ENCODE results near the gene SMARCC2. TPM values are rescaled to one million over a fixed set of nuclear protein-coding genes. Genes with fewer than 3 reads are reported as not detected.

Gene SMARCC2
- total RNA-seq, 4 donors from 2014 or later = 63.8 to 231 (median 135) TPM

DNA sequence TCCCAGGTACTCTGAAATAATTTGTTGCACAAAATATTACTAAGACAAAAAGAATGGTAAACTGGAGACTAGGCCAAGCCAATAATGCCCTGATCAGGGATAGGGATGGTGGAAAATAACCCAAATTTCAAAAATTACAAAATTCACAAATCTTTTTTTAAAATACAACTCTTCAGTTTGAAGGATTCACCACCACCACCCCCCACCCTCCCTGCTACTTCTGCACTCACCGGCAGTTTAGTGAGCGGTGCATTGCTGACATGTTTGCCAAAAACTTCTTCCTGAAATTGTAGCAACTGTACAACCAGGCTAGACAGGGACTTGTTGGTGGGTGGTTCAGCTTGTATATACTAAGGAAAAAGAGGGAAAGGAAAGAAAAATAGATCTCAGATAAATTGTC lies 2.3 kb downstream of the SMARCC2 start:
- H3K4me3 ChIP-seq = no peak overlapping the region
- 59 to 69% methylated on average over 2 of the region's 2 CpGs for WGBS, 2 donors (ENCODE audit: low coverage in 1 of 2)
- TF ChIP-seq POLR2AphosphoS5 (IDR thresholded peaks at IDR 0.05) = no peak
- no peak for TF ChIP-seq EP300 (IDR thresholded peaks at IDR 0.05; ENCODE audit: low read depth)
- H3K27me3 ChIP-seq = no peaks in the 10 kb centered on the region
- H3K4me1 ChIP-seq = peaks cover 12 to 28% (median 22%) of the 10 kb centered on the region in 4 donors
- no peaks in the 10 kb centered on the region for H3K9me3 ChIP-seq
- intact Hi-C loops (cut with DNase I; ENCODE audit: low total_unique reads) (no loop called here), in situ Hi-C loops (cut with MboI; ENCODE audit: low pct_ligation_motif_present in 1 of 4, low pct_unique_long_range_greater_than_20kb in 1 of 4, low sequenced_read_pairs in 3 of 4) (loop anchor here in 2 of 4 donors (5.0 to 10.0 kb wide), 2 partner anchors 55 to 62 kb away; partner anchors contain the start of gene ESYT1 (in 1 of the 2))
- DNase-seq = no peak
- H3K36me3 ChIP-seq = peaks cover 0 to 38% (median 18%) of the 10 kb centered on the region in 4 donors
- H3K27ac ChIP-seq = peak overlapping the region in 2 of 4 donors; percentile 15 to 99

DNA sequence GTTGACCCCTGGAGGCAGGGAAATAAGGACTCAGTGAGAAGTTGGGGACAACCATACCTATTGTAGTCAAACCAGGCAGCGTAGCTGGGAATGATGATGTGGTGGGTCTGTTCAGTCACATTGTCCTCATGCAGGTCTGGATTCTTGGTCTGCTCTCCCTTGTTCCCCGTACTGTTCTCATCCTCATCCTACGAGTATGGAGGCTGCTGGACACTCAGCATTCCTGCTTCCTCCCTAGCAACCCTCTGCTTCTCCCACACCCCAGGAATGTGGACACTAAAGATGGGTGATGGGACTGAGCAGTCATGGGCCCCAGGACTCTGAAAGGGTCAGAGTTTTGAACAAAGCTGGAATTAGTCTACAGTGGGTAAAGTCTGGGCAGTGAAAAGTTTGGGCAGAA lies 10.9 kb downstream of the SMARCC2 start:
- intact Hi-C loops (cut with DNase I; ENCODE audit: low total_unique reads) = no loop called here
- Histone ChIP-seq H3K36me3 (peaks cover 0 to 82% (median 38%) of the 10 kb centered on the region in 4 donors), H3K27me3 (no peaks in the 10 kb centered on the region), H3K9me3 (no peaks in the 10 kb centered on the region), H3K27ac (no peak overlapping the region), H3K4me1 (no peaks in the 10 kb centered on the region), H3K4me3 (no peak overlapping the region)
- DNase-seq = no peak
- 91% methylated on average over 3 of the region's 3 CpGs; no CpG with 5 or more reads in 1 of the 2 donors for WGBS, 2 donors (ENCODE audit: low coverage in 1 of 2)
- TF ChIP-seq POLR2A (IDR thresholded peaks at IDR 0.05) (no peak), EP300 (IDR thresholded peaks at IDR 0.05; ENCODE audit: low read depth) (no peak), POLR2AphosphoS5 (IDR thresholded peaks at IDR 0.05) (no peak)
- TF ChIP-seq, protein P1, sequence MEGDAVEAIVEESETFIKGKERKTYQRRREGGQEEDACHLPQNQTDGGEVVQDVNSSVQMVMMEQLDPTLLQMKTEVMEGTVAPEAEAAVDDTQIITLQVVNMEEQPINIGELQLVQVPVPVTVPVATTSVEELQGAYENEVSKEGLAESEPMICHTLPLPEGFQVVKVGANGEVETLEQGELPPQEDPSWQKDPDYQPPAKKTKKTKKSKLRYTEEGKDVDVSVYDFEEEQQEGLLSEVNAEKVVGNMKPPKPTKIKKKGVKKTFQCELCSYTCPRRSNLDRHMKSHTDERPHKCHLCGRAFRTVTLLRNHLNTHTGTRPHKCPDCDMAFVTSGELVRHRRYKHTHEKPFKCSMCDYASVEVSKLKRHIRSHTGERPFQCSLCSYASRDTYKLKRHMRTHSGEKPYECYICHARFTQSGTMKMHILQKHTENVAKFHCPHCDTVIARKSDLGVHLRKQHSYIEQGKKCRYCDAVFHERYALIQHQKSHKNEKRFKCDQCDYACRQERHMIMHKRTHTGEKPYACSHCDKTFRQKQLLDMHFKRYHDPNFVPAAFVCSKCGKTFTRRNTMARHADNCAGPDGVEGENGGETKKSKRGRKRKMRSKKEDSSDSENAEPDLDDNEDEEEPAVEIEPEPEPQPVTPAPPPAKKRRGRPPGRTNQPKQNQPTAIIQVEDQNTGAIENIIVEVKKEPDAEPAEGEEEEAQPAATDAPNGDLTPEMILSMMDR (IDR thresholded peaks at IDR 0.05) = no peak
- in situ Hi-C loops (cut with MboI; ENCODE audit: low pct_ligation_motif_present in 1 of 4, low pct_unique_long_range_greater_than_20kb in 1 of 4, low sequenced_read_pairs in 3 of 4) = no loop called here

DNA sequence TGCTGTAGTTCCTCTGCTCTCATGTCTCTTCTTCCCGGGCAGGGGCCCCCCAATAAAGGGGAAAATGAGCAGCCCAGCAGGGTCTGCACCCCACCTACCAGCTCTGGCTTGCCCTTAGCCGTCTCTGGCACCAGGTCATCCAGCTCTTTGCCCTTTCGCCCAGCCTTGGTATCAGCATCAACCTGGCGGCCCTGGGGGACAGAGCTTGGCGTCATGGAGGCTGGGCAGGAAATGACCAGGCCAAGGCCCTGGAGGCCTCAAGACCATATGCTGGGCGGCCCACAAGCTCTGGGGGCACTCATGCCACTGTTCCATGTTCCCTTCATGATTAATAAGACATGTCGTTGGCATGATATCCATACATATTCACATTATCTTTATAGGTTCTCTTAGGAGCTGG lies 16.4 kb downstream of the SMARCC2 start:
- Histone ChIP-seq H3K27ac (no peak overlapping the region), H3K9me3 (no peaks in the 10 kb centered on the region), H3K4me1 (no peaks in the 10 kb centered on the region), H3K4me3 (no peak overlapping the region), H3K36me3 (peaks cover 0 to 85% (median 41%) of the 10 kb centered on the region in 4 donors), H3K27me3 (no peaks in the 10 kb centered on the region)
- 91% methylated on average over 7 of the region's 7 CpGs; no CpG with 5 or more reads in 1 of the 2 donors for WGBS, 2 donors (ENCODE audit: low coverage in 1 of 2)
- no peak for TF ChIP-seq POLR2A (IDR thresholded peaks at IDR 0.05)
- no peak for TF ChIP-seq EP300 (IDR thresholded peaks at IDR 0.05; ENCODE audit: low read depth)
- TF ChIP-seq, protein P1 (IDR thresholded peaks at IDR 0.05) = no peak
- no peak for TF ChIP-seq POLR2AphosphoS5 (IDR thresholded peaks at IDR 0.05)
- DNase-seq = no peak
- intact Hi-C loops (cut with DNase I; ENCODE audit: low total_unique reads) (no loop called here), in situ Hi-C loops (cut with MboI; ENCODE audit: low pct_ligation_motif_present in 1 of 4, low pct_unique_long_range_greater_than_20kb in 1 of 4, low sequenced_read_pairs in 3 of 4) (no loop called here)

DNA sequence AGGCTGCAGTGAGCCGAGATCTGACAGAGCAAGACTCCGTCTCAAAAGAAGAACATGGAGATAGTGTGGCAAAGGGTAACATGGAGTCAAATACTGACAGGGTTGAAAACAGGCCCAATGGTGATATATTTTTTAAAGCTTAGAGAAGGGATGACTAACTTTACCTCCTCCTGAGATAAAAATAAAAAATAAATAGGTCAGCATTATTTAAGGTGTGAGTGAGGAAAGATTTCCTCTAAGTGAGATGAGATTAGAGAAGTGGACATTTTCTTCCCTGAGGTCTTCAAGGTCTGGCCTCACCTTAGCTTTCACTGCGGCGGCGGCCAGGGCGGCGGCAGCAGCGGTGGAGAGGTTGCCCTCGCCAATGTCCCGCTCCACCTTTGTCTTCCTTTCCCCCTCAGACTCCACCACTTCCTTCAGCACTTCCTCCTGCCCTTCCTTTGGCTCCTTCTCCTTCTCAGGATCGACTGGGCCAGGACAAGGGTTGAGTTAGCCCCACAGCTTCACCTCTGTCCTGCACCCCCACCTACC lies 20.0 kb downstream of the SMARCC2 start:
- TF ChIP-seq, protein P1 (IDR thresholded peaks at IDR 0.05) = no peak
- TF ChIP-seq POLR2AphosphoS5 (IDR thresholded peaks at IDR 0.05) (no peak), POLR2A (IDR thresholded peaks at IDR 0.05) (no peak), EP300 (IDR thresholded peaks at IDR 0.05; ENCODE audit: low read depth) (no peak)
- no peaks in the 10 kb centered on the region for H3K4me1 ChIP-seq
- peaks cover 0 to 70% (median 32%) of the 10 kb centered on the region in 4 donors for H3K36me3 ChIP-seq
- intact Hi-C loops (cut with DNase I; ENCODE audit: low total_unique reads) (loop anchor here (5.0 kb wide), 1 partner anchor 1523 kb away; the partner anchor contains the start of gene OS9), in situ Hi-C loops (cut with MboI; ENCODE audit: low pct_ligation_motif_present in 1 of 4, low pct_unique_long_range_greater_than_20kb in 1 of 4, low sequenced_read_pairs in 3 of 4) (no loop called here)
- 85 to 93% methylated on average over 2 to 11 of the region's 11 CpGs for WGBS, 2 donors (ENCODE audit: low coverage in 1 of 2)
- H3K9me3 ChIP-seq = no peaks in the 10 kb centered on the region
- no peak overlapping the region for H3K27ac ChIP-seq
- no peaks in the 10 kb centered on the region for H3K27me3 ChIP-seq
- no peak overlapping the region for H3K4me3 ChIP-seq
- DNase-seq = no peak
